Measurements from ENCODE around the gene MGAT4D. TPM values are rescaled to one million over a fixed set of nuclear protein-coding genes. Genes with fewer than 3 reads are reported as not detected.

The MGAT4D gene
- not detected in 2 replicates for total RNA-seq

DNA sequence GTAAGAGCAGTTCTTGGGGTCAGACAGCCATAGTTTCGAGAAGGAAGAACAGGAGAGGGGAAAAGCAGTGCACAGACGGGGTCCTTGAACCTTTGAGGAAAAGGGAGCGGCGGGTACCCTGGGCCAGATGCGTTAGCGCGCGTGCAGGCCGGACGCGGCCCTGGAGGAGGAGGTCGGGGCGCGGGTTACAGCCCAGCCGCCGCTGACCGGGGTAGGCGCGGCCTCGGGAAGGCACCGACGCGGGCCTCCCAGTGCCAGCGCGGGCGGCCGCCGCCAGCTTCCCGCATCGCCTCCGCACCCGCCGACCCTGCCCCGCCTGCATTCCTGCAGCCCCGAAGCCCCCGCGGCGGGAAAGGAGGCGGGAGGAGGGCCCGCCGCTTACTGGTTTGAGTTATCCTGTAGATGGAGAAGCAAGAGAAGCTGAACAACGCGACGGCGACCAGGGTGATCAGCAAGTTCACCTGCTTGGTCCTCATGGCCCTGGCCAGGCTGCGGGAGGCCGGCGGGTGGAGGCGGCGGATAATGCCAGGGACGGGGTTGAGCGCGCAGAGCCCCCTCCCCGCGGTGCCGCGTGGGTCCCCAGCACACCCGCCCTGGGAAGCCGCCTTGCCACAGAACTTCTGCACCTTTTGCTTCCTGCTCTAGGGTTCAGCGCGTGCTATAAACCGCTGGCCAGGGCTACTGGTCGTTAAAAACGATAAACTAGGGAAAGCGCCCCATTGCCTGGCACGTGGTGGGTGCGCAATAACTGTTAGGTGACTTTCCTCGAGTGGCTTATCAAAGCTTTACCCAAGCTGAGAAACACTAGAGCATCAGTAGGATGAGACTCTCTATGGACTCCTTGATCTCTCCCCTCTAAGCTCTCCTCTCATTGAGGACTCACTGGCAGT is at the start of gene MGAT4D:
Gene MGAT4D, minus strand, starts transcription at position 547 of the 890 bp plus-strand sequence. Its CDS starts 71 bp downstream, at position 476.

DNA sequence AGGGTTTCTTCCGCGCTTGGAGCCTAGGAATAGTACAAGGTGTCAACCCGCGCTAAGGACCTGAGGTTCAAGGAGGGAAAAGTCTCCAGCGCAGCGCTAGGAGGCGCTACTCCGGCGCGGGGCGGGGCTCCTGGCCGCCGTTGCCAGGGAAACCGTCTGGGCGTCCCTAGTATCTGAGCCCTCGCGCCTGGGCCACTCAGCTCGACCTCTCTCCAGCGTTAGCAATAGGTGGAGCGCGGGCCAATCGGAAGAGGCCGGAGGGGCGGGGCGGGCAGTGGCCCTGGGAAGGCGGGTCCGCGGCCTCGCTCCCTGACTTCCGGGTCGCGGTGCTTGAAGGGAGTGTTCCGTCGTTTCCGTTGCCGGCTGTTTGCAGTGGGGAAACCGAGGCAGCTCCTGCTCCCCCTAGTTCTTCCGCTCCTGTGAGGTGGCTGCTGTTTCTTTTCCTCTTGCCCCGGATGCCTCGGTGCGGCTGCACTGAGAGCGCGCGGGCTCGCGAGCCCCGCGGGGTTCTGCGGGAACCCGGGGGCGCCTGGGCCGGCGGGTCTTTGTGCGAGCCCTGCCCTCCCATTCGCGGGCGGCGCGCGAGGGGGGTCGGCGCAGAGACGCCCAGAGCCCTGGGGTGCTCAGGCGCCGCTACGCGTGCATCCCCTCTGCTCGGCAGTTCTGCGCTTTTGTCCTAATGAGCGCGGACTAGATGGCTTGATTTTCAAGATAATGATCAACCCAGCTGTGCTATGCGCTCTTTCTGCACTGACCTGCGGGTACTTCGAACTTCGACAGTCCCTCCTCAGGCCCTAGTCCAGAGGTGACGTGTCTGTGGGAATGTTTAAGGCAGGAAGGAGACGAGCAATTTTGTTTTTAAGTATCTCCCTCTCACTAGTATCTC is 26.0 kb upstream of the MGAT4D start, which contains the start of gene ELMOD2:
Gene ELMOD2, plus strand, starts transcription at position 312 of the 886 bp plus-strand sequence. CDS start 1,261 bp downstream, outside the sequence.

DNA sequence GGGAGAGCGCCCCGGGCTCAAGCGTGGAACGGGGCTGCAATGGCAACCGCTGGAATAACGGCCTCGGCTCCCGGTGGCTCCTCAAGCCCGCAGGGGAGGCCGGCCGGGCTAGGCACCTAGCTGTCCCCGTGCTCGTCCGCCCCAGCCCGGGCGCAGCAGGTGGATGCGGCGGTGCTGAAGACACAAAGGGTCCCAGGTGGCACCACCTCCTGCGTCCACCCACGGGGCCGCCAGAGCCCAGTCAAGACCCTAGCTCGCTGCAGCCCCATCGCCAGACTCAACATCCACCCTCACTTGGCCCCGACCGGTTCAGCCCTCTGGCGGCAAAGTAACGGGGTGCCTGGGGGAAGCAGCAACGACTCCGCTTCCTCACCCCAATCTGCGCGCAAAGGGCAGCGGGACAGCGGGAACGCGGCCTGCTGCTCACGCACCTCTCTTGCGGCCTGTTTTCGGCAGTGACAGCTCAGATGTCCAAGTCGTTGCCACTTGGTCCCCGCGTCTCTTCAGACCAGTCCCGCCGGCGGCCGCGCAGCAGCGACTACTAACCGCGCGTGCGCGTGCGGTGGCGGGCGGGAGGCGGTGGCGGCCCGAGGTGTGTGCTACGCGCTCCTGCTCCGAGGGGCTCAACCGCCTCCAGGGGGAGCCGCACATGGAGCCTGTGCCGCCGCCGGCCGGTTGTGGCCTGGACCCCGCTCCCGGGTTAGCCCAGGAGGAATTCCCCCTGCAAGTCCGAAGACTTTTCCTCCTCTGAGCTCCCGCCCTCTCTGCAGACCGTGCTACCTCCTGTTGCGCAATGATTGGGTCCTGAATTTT is 70.8 kb downstream of the MGAT4D start, which contains the start of gene CLGN:
Gene CLGN, minus strand, starts transcription at position 543 of the 813 bp plus-strand sequence. CDS start 14,570 bp downstream, outside the sequence.

Other genes starting within 250 kb of the MGAT4D start
- gene SCOC, start 124.6 kb downstream of the MGAT4D start, total RNA-seq: 57.8 and 58.6 TPM in 2 replicates
- 0.79 and 1.1 TPM in 2 replicates for gene CLGN, start 70.6 kb downstream of the MGAT4D start, total RNA-seq
- 16.3 and 27.7 TPM in 2 replicates for gene ELMOD2, start 25.9 kb upstream of the MGAT4D start, total RNA-seq
- not detected in 2 replicates for gene UCP1, start 70.7 kb upstream of the MGAT4D start, total RNA-seq